T-helper 1 cell treated with Interleukin-12 subunit alpha and Interleukin-12 subunit beta and Interleukin-4 antibody, amounts not matched to agents 30 ng/mL and 1 ng/mL, for 36 hours (primary cell): ENCODE measurements around the gene PLTP. TPM values are rescaled to one million over a fixed set of nuclear protein-coding genes. Genes with fewer than 3 reads are reported as not detected.
"Not testable (repeated sequence)": the region's sequence is repeated elsewhere in the genome, so short reads cannot be mapped to it uniquely, and the experiment has no call there.

Experiments used
- intact Hi-C: fragments of 100-400 bp; cut with micrococcal nuclease; formaldehyde crosslinking; loops from one replicate; pipeline ENCODE4 v1.15.1; 2024
- total RNA-seq: library from RNA; stranded (reverse); gene quantifications from 2 replicates; pipeline ENCODE4 v1.2.3, GENCODE V29; 2022

Gene PLTP
- total RNA-seq, 1 donor from 2014 or later: 0.88 TPM

- intact Hi-C loops: loop anchor here (1.0 to 2.0 kb wide), 7 partner anchors 10 to 526 kb away; partner anchors contain the start of genes ACOT8, CTSA, DNTTIP1 and ELMO2
These were observed 30.8 kb downstream of the PLTP start, which contains the start of gene ZSWIM1 for GRCh38 chr20:45880988-45881788. TSS of gene ZSWIM1 (plus strand) at chr20:45881227. CDS start at chr20:45882593, 1,366 bp downstream.

GRCh38 chr20:45878076-45878761 lies 33.7 kb downstream of the PLTP start:
- intact Hi-C loops: no loop called here

DNA sequence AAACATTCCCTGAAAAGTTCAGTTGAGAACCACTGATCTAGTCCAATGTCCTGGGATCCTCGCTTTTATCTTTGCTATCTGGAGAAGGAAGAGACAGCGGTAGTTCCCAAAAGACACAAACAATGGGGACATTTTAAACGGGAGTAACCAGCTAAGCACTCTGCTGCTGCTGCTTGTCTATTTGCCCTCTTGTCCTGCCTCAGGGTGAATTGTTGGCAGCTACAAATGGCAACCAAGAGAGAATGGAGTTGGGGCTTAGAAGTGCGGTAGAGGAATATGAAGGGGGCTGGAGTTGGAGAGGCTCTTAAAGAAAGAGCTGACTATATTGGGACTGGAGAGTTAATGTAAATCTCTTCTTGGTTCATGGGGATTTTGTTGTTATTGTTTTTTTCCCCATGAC lies 37.4 kb downstream of the PLTP start:
- intact Hi-C loops: no loop called here

DNA sequence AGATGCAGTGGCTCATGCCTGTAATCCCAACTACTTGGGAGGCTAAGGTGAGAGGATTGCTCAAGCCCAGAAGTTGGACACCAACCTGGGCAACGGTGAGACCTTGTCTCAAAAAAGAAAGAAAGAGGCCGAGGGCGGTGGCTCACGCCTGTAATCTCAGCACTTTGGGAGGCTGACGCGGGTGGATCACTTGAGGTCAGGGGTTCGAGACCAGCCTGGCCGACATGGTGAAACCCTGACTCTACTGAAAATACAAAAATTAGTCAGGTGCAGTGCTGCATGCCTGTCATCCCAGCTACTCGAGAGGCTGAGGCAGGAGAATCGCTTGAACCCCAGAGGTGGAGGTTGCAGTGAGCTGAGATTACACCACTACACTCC lies 37.9 kb downstream of the PLTP start:
- intact Hi-C loops: not testable (repeated sequence)

GRCh38 chr20:45873409-45874103 lies 38.4 kb downstream of the PLTP start:
- intact Hi-C loops: no loop called here

GRCh38 chr20:45872626-45873025 lies 39.3 kb downstream of the PLTP start:
- intact Hi-C loops: no loop called here

DNA sequence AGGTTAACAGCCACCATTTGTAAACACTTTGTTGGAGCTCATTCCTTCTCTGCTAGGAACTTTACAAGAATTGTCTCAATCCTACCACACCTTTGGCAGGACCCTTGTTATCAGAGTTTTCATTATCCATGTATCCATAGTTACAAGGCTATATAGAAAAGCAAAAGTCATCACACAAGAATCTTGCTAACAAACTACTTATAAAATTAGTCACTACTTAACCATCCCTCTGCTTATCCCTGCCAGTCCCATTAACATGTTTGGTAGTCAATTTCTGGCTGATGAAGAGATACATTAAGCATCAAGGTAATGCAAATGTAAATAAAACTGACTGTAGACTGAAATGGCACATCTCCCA lies 44.2 kb downstream of the PLTP start:
- intact Hi-C loops: no loop called here

- intact Hi-C loops: no loop called here
These were observed 44.7 kb downstream of the PLTP start for GRCh38 chr20:45867136-45867818.

GRCh38 chr20:45866454-45866853 lies 45.5 kb downstream of the PLTP start:
- intact Hi-C loops: no loop called here

- intact Hi-C loops: no loop called here
These were observed 48.1 kb downstream of the PLTP start for GRCh38 chr20:45863543-45864470.

DNA sequence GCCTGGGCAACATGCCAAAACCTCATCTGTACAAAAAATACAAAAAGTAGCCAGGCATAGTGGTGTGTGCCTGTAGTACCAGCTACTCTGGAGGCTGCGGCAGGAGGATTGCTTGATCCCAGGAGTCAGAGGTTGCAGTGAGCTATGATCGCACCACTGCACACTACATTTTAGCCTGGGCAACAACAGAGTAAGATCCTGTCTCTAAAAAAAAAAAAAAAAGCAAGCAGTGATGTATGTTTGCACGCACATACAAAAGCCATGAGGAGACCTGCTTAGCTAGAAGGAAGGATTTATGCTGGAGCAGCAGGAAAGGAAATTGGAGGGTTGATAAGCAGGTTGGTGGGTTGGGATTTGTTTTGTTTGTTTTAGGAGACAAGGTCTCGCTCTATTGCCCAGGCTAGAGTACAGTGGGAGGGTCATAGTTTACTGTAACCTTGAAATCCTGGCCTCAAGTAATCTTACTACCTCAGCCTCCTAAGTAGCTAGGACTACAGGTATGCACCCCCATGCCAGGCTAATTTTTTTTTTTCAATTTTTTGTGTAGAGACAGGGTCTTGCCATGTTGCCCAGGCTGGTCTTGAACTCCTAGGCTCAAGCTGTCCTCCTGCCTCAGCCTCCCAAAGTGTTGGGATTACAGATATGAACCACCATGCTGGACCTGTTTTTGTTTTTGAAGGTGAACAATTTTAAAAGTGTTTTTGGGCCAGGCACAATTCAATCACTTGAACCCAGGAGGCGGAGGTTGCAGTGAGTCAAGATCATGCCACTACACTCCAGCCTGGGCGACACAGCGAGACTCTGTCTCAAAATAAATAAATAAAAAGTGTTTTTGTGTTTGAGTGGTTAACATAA lies 50.5 kb downstream of the PLTP start:
- intact Hi-C loops: no loop called here

DNA sequence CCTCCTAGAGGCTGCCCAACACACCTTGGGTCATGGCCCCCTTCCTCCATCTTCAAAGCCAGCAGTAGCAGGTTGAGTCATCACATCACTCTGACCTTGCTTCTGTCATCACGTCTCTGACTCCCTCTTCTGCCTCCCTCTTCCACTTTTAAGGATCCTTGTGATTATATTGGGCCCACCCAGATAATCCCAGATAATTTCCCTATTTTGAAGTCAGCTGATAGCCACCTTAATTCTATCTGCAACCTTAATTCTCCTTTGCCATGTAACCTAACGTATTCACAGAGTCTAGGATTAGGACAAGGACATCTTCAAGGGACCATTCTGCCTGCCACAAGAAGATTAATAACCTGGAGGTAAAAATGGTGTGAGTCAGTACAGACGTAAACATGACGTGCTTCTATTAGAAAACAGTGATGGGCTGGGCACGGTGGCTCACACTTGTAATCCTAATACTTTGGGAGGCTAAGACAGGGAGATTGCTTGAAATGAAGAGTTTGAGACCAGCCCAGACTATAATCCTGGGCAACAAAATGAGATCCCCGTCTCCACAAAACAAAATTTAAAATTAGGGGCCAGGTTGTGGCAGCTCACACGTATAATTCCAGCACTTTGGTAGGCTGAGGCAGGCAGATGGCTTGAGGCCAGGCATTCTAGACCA lies 51.3 kb downstream of the PLTP start:
- intact Hi-C loops: no loop called here

DNA sequence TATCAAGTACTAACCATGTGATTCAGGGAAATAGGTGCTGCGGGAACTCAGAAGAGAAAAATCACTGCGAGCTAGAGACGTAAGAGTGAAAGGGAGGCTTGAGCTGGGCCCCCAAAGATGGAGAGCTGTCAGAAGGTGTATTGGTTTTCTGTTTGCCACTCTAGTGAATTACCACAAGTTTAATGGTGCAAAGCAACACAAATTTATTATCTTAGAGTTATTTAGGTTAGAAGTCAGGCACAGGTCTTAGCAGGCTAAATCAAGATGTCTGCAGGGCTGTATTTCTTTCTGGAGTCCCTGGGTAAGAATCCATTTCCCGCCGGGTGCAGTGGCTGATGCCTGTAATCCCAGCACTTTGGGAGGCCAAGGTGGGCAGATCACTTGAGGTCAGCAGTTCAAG lies 52.0 kb downstream of the PLTP start:
- intact Hi-C loops: loop anchor here (5.0 kb wide), 1 partner anchor 443 kb away; the partner anchor contains the start of gene PIGT

- intact Hi-C loops: loop anchor here (1.0 to 5.0 kb wide), 11 partner anchors 23 to 441 kb away; partner anchors contain the start of genes CTSA, DNTTIP1, NEURL2 and PIGT
These were observed 54.1 kb downstream of the PLTP start for GRCh38 chr20:45857882-45858216.

GRCh38 chr20:45857114-45857881 lies 54.7 kb downstream of the PLTP start, which contains the start of the genes ACOT8 and ZSWIM3:
TSS of gene ACOT8 (minus strand) at chr20:45857392. CDS start at chr20:45857315, 77 bp downstream.
TSS of gene ZSWIM3 (plus strand) at chr20:45857614. CDS start at chr20:45857826, 212 bp downstream.
- intact Hi-C loops: loop anchor here (1.0 to 5.0 kb wide), 11 partner anchors 24 to 440 kb away; partner anchors contain the start of genes CTSA, DNTTIP1, NEURL2 and PIGT

DNA sequence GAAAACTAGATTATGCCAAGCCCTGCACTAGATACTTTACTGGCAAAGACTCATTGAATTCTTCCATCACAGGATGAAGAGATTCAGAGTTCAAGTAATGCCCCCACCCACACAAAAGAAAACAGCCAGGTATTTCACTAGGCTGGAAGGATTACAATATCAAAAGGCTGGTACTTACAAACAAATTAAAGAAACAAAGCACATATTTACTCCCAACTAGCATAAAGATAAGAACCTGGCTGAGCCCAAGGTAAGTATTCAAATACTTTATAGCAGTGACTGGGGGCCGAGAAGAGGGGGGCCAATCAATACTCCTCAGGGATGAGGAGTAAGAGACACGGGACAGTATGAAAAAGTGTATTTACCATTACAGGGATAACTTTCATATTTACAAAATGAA lies 58.5 kb downstream of the PLTP start:
- intact Hi-C loops: no loop called here

GRCh38 chr20:45852326-45852725 lies 59.6 kb downstream of the PLTP start:
- intact Hi-C loops: no loop called here

GRCh38 chr20:45851501-45851900 lies 60.5 kb downstream of the PLTP start:
- intact Hi-C loops: no loop called here
